ENCODE measurements around the gene JAM3.

DNA sequence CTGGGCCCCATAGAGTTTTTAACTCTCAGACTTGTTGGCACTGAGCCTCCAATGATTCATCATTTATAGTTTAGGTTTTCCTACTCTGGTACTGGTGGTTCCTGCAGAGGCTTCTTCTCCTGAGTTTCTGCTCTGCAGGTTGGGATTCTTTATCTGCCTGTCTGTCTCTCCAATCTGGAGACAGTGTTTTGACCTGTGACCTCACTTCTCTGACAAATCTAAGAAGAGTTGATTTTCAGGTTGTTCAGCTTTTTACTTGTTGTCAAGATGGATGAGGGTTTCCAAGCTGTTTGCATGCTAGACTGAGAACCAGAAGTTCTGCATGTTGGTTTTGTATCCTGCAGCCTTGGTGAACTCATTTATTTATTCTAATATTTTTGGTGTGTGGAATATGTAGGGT, 63.9 kb downstream of the JAM3 start:
- TF ChIP-seq, protein P1, sequence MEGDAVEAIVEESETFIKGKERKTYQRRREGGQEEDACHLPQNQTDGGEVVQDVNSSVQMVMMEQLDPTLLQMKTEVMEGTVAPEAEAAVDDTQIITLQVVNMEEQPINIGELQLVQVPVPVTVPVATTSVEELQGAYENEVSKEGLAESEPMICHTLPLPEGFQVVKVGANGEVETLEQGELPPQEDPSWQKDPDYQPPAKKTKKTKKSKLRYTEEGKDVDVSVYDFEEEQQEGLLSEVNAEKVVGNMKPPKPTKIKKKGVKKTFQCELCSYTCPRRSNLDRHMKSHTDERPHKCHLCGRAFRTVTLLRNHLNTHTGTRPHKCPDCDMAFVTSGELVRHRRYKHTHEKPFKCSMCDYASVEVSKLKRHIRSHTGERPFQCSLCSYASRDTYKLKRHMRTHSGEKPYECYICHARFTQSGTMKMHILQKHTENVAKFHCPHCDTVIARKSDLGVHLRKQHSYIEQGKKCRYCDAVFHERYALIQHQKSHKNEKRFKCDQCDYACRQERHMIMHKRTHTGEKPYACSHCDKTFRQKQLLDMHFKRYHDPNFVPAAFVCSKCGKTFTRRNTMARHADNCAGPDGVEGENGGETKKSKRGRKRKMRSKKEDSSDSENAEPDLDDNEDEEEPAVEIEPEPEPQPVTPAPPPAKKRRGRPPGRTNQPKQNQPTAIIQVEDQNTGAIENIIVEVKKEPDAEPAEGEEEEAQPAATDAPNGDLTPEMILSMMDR (IDR thresholded peaks at IDR 0.05; ENCODE audit: low read length), result no peak
- no peak for TF ChIP-seq EZH2 (optimal IDR thresholded peaks at IDR 0.05; ENCODE audit: low read depth, low read length)
